Kasumi-1 (cell line): Measurements from ENCODE around the gene SLC12A1.

ENCODE experiments used
- DNase-seq, 2 experiments: peaks; one replicate each; lab custom pipeline; 2025; lab: John Stamatoyannopoulos, UW

The SLC12A1 gene

GRCh38 chr15:48205981-48206380, at the start of gene SLC12A1:
Gene SLC12A1 (plus strand): TSS chr15:48206302. CDS start chr15:48207720, 1,418 bp downstream.
- no peak for DNase-seq

DNA sequence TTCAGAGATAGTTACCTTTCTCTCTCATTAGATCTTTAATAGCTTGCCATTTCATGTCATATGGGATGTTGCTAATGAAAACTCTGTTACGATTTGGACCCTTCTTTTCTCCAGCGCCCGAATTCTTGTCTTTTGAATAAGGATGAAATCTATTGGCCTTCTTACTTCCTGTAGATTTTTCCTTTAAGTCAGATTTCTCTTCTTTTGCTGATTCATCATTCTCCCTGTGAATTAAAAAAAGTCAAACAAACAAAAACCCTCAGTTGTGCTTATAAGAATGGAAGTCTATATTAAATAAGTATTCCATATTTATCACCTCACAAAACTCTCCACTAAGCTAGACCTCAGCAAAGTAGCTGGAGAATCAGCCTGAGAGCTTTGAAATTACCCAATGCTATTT, 37.5 kb upstream of the SLC12A1 start:
- no peak for DNase-seq

- no peak for DNase-seq
These were observed 35.1 kb upstream of the SLC12A1 start for GRCh38 chr15:48170981-48171380.

- DNase-seq = no peak
These were observed 31.0 kb upstream of the SLC12A1 start for GRCh38 chr15:48175126-48175525.

DNA sequence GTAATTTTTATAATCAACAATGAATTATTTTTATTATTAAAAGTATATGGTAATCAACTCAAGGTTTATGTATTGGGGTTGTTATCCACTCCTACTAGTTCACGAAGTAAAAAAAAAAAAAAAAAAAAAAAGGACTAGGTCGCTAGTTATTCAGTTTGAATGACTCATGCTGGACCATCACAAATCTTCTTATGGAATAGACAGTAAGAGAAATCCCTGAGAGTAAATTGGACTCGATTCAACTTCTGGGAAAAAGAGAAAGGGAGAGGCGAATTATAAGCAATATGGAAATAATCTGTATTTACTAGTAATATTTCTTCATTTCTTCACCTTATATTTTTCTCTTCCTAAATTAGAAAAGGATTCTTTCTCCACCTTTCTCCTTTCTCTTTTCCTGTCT, 30.0 kb upstream of the SLC12A1 start:
- DNase-seq = no peak

- DNase-seq = no peak
These were observed 29.1 kb upstream of the SLC12A1 start for GRCh38 chr15:48176957-48177356.

DNA sequence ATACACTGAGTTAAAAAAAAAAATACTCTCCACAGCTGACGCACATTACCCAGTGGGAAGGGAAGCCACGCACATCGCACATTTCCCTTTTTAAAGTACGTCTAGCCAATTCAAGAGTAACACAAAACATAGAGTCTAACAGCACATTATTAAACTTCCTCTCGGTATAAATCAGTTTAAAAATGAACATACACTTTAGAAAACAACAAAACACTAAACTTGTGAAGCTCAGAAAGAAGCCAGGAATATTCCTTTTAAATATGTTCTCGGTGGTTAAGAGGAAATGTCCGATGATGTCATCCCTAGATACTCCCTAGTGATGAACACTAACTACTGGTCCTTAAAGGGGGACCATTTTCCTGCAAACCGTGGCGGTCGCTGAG, 28.7 kb upstream of the SLC12A1 start:
- no peak for DNase-seq

GRCh38 chr15:48177766-48178647, 28.1 kb upstream of the SLC12A1 start, which contains the start of gene MYEF2:
Gene MYEF2 (minus strand): TSS chr15:48178295. CDS start chr15:48178237, 58 bp downstream.
- DNase-seq = no peak

DNA sequence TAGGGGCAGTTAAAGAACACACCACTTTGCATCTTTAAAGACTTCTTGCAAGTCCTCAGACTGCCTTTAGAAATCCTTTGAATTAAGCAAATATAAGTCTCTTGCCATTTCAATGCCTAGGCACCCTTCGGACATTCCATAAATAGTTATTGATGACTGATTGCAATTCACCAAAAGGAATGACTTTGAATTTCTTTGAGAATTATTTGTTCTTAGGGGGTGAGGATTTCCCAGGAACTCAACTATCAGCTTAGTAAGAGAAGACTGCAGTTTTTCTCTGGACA, 27.5 kb upstream of the SLC12A1 start:
- no peak for DNase-seq

DNA sequence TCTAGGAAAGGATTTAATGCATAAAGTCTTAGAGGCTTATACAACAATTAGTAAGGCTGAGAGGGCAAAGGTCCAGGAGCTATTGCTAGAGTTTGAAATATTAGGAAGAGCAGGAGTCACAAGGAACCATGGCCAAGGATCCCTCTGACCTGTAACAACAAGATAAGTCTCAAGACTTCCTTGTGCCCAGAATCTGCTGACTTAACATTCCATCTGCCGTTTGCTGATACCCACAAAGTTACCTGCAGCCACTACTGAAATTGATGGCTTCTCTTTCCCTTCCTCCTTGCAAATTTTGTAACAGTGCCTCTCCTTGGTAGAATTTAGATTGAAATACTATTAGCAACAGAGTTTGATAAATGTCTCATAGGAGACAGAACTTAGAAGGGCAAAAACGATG, 23.4 kb upstream of the SLC12A1 start:
- no peak for DNase-seq

- no peak for DNase-seq
These were observed 20.6 kb upstream of the SLC12A1 start for GRCh38 chr15:48185529-48185928.

- DNase-seq = no peak
These were observed 19.8 kb upstream of the SLC12A1 start for GRCh38 chr15:48186271-48186670.

DNA sequence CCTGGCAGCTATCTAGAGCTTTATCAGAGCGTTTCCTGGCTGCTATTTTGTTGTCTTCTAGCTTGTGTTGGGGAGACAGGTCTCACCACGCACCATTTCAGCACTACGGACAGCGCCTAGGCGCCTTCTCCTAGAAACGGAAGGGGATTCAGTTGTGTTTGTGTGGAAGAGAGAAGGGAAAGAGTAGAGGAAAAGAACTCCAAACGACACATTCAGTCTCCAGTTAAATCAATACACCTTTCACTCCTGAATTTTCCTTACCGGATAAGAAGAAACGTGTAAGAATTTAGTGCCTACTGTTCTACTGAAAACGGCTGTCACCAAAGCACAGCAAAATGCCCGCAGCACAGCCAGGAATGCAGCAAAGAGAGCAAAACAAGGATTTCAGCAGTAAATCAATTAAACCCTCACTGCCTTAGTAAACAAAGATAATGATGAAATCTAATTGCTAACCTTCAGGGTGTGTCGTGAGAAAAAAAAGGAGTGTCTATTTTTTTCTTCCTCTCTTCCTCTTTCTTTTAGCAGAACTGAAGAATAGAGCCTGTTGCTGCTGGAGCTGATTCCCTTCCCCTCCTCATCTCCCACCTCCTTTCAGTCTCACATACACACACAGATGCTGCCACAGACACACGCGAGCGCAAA, 15.0 kb upstream of the SLC12A1 start:
- peak; percentile 16 to 40 for DNase-seq

GRCh38 chr15:48191574-48192225, 14.4 kb upstream of the SLC12A1 start, which contains the start of gene CTXN2:
Gene CTXN2 (plus strand): TSS chr15:48191665. CDS start chr15:48201301, 9,636 bp downstream.
- no peak for DNase-seq

- no peak for DNase-seq
These were observed 4.0 kb upstream of the SLC12A1 start for GRCh38 chr15:48202068-48202467.

DNA sequence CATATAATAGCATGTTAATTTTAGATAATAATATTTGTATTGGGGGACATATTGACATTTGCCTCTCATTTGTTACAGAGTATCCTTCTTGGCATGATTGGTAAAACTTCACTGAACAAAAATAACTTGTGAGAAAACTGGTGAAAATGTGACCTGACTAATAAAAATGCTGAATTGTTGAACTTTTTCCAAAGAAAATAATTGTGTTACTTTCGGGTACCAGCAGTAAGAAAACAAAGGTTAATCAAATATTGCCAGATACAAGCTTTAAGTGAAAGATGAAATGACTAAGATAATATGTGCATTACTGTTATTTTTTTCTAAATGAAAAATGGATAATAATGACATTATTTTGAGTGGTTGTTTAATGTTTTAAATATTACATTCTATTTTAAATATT, 15.2 kb downstream of the SLC12A1 start:
- no peak for DNase-seq

GRCh38 chr15:48221885-48222284, 15.8 kb downstream of the SLC12A1 start:
- DNase-seq = no peak

DNA sequence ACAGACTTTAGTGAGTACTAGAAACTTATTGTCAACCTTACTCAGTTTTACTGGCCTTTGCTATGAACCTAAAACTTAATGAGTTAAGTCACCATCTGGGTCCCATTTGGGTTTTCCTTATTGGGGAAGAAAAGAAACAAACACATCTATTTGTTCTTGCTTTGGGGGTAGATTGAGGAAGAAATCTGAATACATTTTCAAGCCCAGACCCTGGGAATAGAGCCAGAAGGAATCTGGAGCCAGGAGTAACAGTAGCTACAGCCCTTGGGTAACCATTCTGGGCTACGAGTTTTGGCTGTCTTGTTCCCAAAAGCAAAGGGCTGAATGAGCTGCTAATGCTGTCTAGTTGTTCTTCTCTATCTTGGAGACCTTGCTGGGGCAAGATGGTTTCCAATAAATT, 16.5 kb downstream of the SLC12A1 start:
- no peak for DNase-seq

GRCh38 chr15:48225771-48226170, 19.7 kb downstream of the SLC12A1 start:
- DNase-seq = no peak

GRCh38 chr15:48230498-48230897, 24.4 kb downstream of the SLC12A1 start:
- DNase-seq = no peak

DNA sequence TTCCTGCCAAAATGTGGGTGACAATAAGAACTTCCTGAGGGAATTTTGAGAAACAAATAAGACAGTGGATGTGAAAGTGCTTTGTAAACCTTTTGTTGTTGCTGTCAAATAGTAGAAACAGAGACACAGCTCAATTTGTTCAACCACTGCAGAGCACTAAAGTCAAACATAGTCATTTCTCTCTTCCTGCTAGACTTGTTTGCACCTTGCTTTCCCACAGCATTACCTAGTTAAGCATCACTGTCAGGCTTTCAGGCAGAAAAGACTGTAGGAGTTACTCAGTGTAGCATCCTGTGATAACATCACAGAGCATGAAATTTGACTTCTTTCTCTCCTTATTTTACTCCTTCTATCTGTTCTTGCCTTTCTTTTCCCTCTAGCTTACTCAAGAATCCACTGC, 27.1 kb downstream of the SLC12A1 start:
- DNase-seq = no peak

DNA sequence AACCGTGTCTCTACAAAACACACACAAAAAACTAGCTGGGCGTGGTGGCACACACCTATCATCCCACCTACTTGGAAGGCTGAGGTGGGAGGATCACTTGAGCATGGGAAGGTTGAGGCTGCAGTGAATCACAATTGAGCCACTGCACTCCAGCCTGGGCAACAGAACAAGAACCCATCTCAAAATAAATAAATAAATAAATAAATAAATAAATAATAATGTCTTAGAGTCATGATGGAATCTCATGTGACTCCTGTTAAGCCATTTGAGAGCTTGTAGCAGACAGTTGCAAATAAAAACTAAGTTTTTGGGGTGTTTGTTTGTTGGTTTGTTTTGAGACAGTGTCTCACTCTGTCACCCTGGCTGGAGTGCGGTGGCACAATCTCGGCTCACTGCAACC, 33.2 kb downstream of the SLC12A1 start:
- no peak for DNase-seq

DNA sequence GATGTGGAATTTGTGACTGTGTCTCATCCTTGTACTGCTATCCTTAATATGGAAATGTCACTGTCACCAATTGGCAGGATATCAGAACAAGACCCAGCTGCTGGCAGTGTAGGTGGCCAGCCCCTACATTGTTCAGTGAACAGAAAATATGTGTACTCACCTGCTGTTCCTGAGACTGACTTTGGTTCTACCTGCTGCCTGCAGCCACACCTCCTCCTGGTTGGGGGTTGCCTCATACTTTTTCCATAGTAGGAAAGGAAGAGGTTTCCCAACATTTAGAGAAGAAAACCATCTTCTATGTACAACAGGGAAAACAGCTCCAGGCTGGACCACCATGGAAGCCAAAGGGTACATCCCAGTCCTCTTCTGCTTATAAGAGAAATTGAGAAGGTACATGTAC, 35.9 kb downstream of the SLC12A1 start:
- DNase-seq = no peak
